ENCODE measurements around the gene CD93.

DNA sequence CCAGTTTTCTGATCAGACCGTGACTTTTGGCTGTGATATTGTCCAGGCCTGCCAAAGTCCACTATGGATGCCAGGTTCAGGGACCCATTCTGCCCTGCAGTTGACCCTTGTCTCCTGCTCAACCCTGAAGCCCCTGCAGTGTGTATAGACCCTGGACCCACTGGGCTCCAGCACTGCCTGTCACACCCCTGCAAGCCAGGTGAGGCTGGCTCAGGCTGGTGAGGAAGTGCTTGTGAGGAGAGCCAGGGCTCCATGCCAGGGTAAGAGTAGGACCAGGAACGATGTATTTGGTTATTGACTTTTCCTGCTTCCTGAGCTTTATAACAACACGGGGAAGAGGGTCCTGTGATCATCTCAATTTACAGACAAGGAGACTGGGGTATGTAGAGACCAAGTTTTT lies 19.1 kb upstream of the CD93 start:
- TF ChIP-seq POLR2A (IDR thresholded peaks at IDR 0.05; ENCODE audit: low read depth, low read length), result no peak
- no peak for TF ChIP-seq POLR2AphosphoS5 (IDR thresholded peaks at IDR 0.05; ENCODE audit: low read depth, low read length)
- TF ChIP-seq TAF1 (IDR thresholded peaks at IDR 0.05; ENCODE audit: low read depth, low read length), result no peak
